Lung microvascular endothelial cell (primary cell): ENCODE results near the gene CRELD2. TPM values are rescaled to one million over a fixed set of nuclear protein-coding genes. Genes with fewer than 3 reads are reported as not detected.

Experiments used
- DNase-seq, 2 donors: peaks; one replicate each; pipeline versions ENCODE4 v3.0.0 to v3.0.0-alpha.2; 2010; ENCODE audit warnings: low read depth in 2 of 2
- total RNA-seq: library from RNA; depleted of rRNA; stranded (reverse); fragments of >200 nt; gene quantifications from 2 replicates; pipeline ENCODE4 v1.2.1, GENCODE V29; 2014

The CRELD2 gene
- total RNA-seq, 1 donor from 2014 or later, result 45.2 TPM

- DNase-seq, result no peak
Measured at GRCh38 chr22:49887702-49888101, 30.7 kb upstream of the CRELD2 start.

DNA sequence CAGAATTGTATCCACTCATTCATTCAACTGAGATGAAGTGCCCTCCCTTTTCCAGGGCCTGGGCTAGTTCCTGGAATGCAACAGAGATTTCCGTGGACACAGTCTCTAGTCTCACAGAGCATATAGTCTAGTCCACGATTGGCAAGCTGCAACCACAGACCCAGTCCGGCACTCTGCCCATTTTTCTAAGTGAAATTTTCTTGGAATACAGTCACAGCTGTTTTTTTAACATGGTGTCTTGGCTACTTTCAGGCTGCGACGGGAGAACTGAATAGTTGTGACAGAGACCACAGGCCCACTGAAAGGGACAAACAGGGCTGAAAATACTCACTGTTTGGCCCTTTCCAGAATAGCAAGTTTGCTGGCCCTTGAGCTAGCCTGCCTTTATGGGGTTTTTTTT, 29.4 kb upstream of the CRELD2 start:
- DNase-seq, result no peak

DNA sequence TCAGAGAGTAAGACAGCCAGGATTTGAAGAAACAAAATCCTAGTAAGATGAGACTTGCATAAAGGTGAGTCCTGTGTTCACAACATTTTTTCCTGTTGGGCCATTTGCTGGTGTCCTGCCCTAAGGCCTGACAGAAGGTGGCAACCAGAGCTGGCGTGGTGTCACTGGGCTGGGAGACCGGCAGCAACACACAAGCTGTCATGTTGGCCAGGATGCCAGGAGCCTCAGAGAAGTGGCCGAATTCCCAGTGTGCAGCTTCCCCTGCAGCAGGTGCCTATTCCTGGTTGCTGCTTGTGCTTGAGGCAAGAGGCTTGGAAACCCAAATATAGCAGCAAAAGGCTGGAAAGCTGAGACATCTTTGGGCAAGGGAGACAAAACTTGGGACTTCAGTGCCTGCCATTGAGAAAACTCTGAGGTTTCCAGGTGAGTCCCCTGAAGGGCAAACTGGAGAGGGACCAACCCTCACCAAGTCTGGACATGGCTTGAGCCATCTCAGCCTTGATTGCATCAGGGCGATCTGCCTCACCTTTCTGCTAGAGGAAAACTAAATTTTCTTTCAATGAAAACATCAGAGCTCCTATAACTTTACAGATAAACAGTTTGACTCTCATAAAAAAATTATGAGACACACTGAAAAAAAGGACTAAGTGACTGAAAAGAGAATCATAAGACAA, 26.1 kb upstream of the CRELD2 start:
- DNase-seq, result no peak

DNA sequence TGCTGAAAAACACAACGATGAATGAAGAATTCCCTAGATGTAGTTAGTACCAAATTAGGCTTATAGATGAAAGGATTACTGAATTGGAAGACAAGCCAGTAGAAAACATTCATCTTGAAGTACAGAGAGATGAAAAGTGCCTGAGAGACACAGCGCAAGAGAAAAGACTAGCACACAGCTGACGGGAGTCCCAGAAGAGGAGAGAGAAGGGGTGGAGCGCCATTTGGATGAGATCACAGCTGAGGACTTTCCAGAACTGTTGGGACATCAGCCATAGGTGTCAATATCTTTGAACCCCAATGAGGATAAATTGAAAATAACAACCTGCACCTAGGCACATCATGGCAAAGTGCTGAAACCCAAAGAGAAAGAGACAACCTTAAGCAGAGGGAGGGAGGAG, 25.4 kb upstream of the CRELD2 start:
- DNase-seq, result no peak

GRCh38 chr22:49894322-49895054, 23.9 kb upstream of the CRELD2 start:
- DNase-seq, result no peak

GRCh38 chr22:49896201-49896600, 22.2 kb upstream of the CRELD2 start:
- DNase-seq, result no peak

DNA sequence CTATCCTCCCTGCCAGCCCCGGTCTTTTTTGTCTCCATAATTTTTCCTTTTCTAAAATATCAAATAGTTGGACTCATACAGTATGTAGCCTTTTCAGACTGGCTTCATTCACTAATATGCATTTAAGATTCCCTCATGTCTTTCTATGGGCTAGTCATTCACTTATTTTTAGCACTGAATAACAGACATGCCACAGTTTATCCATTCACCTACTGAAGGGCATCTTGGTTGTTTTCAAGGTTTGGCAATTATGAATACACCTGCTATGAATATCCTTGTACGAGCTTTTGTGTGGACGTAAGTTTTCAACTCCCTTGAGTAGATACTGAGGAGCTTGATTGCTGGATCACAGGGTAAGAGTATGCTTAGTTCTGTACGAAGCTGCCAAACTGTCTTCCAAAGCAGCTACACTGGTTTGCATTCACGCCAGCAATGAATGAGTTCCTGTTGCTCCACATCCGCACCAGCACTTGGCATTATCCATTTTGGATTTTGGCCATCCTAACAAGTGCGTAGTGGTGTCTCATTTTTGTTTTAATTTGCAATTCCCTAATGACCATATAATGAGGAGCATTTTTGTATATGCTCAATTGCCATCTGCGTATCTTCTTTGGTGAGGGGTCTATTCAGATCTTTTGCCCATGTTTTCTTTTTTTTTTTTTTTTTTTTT, 21.3 kb upstream of the CRELD2 start:
- DNase-seq, result no peak

- DNase-seq, result no peak
Measured at GRCh38 chr22:49899530-49899929, 18.9 kb upstream of the CRELD2 start.

- DNase-seq, result no peak
Measured at GRCh38 chr22:49900441-49901230, 17.8 kb upstream of the CRELD2 start.

DNA sequence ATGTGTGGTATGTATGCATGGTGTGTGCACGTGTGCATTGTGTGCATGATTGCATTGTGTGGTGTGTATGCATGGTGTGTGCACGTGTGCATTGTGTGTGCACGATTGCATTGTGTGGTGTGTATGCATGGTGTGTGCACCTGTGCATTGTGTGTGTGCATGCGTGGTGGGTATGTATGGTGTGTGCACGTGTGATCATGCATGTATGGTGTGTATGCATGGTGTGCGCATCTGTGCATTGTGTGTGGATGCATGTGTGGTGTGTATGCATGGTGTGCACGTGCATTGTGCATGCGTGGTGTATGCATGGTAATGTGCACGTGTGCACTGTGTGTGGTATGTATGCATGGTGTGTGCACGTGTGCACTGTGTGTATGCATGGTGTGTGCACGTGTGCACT, 17.0 kb upstream of the CRELD2 start:
- DNase-seq, result no peak

GRCh38 chr22:49903322-49904039, 15.0 kb upstream of the CRELD2 start:
- DNase-seq, result no peak

GRCh38 chr22:49904040-49904369, 14.4 kb upstream of the CRELD2 start:
- no peak for DNase-seq

DNA sequence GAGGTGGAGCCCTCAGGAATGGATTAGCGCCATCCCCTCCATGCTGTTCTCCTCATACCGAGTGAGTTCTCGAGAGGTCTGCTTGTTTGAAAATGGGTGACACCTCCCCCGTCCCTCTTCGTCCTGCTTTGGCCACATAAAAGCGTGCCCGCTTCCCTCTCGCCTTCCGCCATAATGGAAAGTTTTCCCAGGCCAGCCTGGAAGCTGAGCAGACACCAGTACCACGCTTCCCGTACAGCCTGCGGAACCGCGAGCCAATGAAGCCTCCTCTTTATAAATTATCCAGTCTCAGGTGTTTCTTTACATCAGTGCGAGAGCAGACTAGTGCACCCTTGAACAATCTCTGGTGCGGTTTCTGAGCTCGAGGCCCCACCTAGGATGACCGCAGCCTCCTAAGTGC, 13.0 kb upstream of the CRELD2 start:
- no peak for DNase-seq

DNA sequence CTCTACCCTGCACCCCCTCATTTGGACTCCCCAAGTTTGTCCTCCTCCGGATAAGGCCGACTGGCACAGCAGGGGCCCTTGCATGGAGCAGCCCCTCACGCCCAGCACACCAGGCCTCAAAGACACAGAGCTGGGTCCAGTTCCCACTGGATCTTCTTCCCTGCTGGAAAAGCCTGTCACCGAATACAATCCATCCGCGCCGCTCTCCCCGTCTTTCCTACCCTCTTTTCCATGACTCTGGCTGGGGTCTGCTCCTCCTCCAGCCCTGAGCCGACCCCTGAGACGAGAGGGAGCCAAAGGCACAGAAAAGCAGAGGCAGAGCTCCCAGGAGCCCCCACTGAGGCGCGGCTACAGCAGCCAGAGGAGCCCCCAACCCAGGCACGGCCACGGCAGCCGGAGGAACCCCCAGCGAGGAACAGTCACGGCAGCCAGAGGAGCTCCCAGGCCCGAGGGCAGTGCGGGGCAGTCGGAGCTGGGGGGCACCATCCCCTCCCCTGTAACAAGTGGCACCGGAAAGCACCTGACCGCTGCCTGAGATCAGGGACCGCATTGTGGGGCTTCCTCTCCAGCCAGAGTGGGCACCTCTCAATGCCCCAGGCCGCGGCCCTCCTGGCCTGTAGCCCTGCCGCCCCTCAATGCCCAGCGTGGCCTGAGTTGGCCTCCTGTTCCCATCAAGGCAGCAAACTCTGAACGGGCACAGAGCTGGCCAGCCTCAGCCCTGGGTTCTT, 12.2 kb upstream of the CRELD2 start:
- DNase-seq, result no peak

DNA sequence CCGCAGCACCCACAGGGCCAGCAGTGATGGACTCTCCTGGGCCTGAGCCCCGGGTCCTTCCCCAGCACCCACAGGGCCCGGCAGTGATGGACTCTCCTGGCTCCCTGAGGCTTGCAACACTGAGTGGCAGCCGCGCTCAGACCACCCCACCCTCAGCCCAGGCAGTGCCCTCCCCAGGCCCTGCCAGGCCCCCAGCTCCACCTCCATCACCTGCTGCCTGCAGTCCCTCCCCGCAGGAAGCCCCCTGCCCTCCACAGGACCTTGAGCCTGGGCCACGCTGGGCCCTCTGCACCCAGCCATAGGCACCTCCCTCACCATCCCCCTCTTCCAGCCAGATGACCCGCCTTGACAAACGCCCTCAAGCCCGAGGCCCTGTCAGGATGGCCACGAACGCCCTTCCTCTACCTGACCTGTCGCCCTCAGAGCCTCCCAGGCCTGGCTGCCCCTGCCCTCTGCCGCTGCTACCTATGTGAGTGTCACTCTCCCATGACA, 11.6 kb upstream of the CRELD2 start:
- no peak for DNase-seq

DNA sequence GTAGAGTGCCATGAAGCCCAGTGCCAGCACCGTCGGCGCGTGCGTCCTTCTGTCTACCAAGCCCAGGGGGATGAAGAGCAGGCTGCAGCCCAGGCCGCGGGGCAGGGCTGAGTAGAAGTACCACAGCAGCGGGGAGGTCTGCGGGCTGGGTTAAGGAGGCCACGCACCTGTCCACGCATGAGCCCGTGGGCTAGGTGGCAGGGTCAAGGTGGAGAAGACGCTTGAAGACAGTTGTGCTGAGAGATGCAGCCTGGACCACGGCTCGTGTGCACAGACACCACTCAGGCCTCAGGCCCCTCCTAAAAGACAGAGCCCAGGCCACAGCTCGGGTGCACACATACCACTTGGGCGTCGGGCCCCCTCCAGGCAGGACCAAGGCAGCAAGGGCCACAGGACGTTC, 10.6 kb upstream of the CRELD2 start:
- no peak for DNase-seq

DNA sequence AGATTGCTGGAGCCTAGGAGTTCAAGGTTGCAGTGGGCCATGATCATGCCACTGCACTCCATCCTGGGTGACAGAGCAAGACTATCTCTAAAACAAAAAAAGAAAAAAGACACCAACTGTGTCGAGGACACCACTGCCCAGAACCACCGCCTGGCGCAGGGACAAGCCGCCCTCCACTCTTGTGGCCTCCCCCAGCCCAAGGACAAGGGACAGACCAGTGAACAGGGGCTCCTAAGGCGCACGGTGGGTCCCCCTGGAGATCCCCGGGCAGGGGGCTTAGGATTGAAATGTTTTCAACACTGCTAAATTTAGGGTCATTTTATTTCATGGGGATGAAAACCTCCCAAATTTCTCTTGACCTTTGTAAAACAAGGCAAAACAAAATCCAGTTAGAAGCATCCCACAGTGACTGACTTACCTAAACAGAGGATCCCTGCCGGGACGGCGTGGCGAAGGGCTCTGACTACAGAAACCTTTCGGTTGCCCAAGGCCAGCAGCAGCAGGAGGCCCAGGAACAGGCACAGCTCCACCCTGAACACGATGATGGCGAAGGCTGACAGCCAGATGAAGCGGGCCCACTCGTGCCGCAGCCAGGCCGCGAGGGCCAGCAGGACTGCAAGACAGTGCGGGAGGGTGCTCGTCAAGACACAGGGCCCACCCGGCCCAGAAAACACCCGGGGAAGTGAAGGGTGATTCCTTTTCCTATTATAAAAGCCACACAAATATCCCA, 8.8 kb upstream of the CRELD2 start:
- no peak for DNase-seq

GRCh38 chr22:49910229-49911155, 7.9 kb upstream of the CRELD2 start:
- DNase-seq, result no peak
